Activated CD4-positive, CD25-positive, alpha-beta regulatory T cell treated with anti-CD3 and anti-CD28 coated beads, Interleukin-2, amount 50 U/mL, for 16 hours (primary cell): ENCODE data around the gene KCNJ5.

Source experiments
- DNase-seq: peaks from one replicate; pipeline ENCODE4 v3.0.0-alpha.2; 2020; ENCODE audit warnings: low read depth, low spot score

KCNJ5 gene

GRCh38 chr11:128956401-128957201, 65.4 kb downstream of the KCNJ5 start:
- no peak for DNase-seq

GRCh38 chr11:128957202-128957482, 66.0 kb downstream of the KCNJ5 start:
- DNase-seq, result no peak

GRCh38 chr11:128961645-128962044, 70.5 kb downstream of the KCNJ5 start:
- no peak for DNase-seq

- DNase-seq, result no peak
Observed at GRCh38 chr11:128962896-128963295, 71.7 kb downstream of the KCNJ5 start.

GRCh38 chr11:128963744-128964325, 72.7 kb downstream of the KCNJ5 start:
- DNase-seq, result no peak

DNA sequence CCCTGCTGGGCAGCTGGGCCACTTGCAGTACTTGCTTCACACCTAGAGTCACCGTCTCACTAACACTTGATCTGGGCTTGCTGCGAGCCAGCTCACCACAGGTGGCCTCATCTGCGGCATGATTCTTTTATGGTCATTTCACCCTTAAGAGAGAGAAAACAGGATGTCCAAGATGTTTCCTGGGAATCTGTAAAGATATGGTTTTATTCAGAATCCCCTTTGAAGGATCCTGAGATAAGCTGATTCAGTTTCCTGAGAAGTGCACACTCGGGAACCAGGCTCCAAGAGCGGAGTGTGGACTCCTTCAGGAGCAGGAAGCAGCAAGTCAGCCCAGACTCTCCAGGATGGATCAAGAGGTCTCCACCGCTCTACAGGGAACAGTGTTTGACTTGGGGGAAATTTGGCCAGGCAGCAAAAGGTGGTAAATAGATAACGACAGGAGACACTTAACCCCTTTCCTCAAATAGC, 73.3 kb downstream of the KCNJ5 start:
- DNase-seq, result no peak

GRCh38 chr11:128965485-128965884, 74.3 kb downstream of the KCNJ5 start:
- DNase-seq, result no peak

GRCh38 chr11:128967578-128967977, 76.4 kb downstream of the KCNJ5 start:
- DNase-seq, result no peak

- DNase-seq, result no peak
Observed at GRCh38 chr11:128968916-128969315, 77.8 kb downstream of the KCNJ5 start.
